Measurements from ENCODE around the gene HAUS7. TPM values are rescaled to one million over a fixed set of nuclear protein-coding genes. Genes with fewer than 3 reads are reported as not detected.

HAUS7 gene
- total and polyA plus RNA-seq, 9 donors, result 9.3 to 28.7 (median 18.7) TPM

GRCh38 chrX:153438532-153438931, 31.8 kb downstream of the HAUS7 start:
- DNase-seq, result no peak
- Histone ChIP-seq H3K9me3 (no peaks in the 10 kb centered on the region), H3K27me3 (no peaks in the 10 kb centered on the region), H3K4me3 (no peak overlapping the region), H3K36me3 (no peaks in the 10 kb centered on the region), H3K4me1 (ENCODE audit: insufficient read depth) (no peaks in the 10 kb centered on the region), H3K27ac (no peak overlapping the region)
- intact Hi-C loops (cut with DNase I), result loop anchor here in 1 of 4 donors (10.0 kb wide), 1 partner anchor 404 kb away; no protein-coding TSS in a partner anchor
- 43 to 68% (median 55%) methylated on average over 8 of the region's 8 CpGs for WGBS, 3 donors
- TF ChIP-seq EP300 (IDR thresholded peaks at IDR 0.05) (no peak), POLR2A (IDR thresholded peaks at IDR 0.05) (no peak), CTCF (IDR thresholded peaks at IDR 0.05) (no peak)

GRCh38 chrX:153435845-153436244, 34.5 kb downstream of the HAUS7 start:
- Histone ChIP-seq H3K36me3 (no peaks in the 10 kb centered on the region), H3K27me3 (no peaks in the 10 kb centered on the region), H3K4me1 (ENCODE audit: insufficient read depth) (no peaks in the 10 kb centered on the region), H3K4me3 (no peak overlapping the region), H3K9me3 (no peaks in the 10 kb centered on the region), H3K27ac (no peak overlapping the region)
- no peak for TF ChIP-seq CTCF (IDR thresholded peaks at IDR 0.05)
- no peak for TF ChIP-seq EP300 (IDR thresholded peaks at IDR 0.05)
- no peak for TF ChIP-seq POLR2A (IDR thresholded peaks at IDR 0.05)
- intact Hi-C loops (cut with DNase I), result loop anchor here in 1 of 4 donors (10.0 kb wide), 1 partner anchor 401 kb away; no protein-coding TSS in a partner anchor
- no peak for DNase-seq
- WGBS, 3 donors, result 40 to 64% (median 54%) methylated on average over 3 of the region's 3 CpGs

GRCh38 chrX:153434801-153435200, 35.6 kb downstream of the HAUS7 start:
- 81 to 84% (median 83%) methylated on average over 8 of the region's 8 CpGs for WGBS, 3 donors
- Histone ChIP-seq H3K4me3 (no peak overlapping the region), H3K27ac (no peak overlapping the region), H3K27me3 (no peaks in the 10 kb centered on the region), H3K36me3 (no peaks in the 10 kb centered on the region), H3K9me3 (no peaks in the 10 kb centered on the region), H3K4me1 (ENCODE audit: insufficient read depth) (no peaks in the 10 kb centered on the region)
- DNase-seq, result no peak
- no peak for TF ChIP-seq CTCF (IDR thresholded peaks at IDR 0.05)
- TF ChIP-seq POLR2A (IDR thresholded peaks at IDR 0.05), result no peak
- TF ChIP-seq EP300 (IDR thresholded peaks at IDR 0.05), result no peak
- intact Hi-C loops (cut with DNase I), result loop anchor here in 1 of 4 donors (10.0 kb wide), 1 partner anchor 400 kb away; no protein-coding TSS in a partner anchor

- H3K27ac ChIP-seq, result no peak overlapping the region
- no peak for DNase-seq
- H3K36me3 ChIP-seq, result no peaks in the 10 kb centered on the region
- intact Hi-C loops (cut with DNase I), result loop anchor here in 1 of 4 donors (10.0 kb wide), 1 partner anchor 399 kb away; no protein-coding TSS in a partner anchor
- H3K27me3 ChIP-seq, result no peaks in the 10 kb centered on the region
- no peak for TF ChIP-seq EP300 (IDR thresholded peaks at IDR 0.05)
- no peak for TF ChIP-seq CTCF (IDR thresholded peaks at IDR 0.05)
- no peak for TF ChIP-seq POLR2A (IDR thresholded peaks at IDR 0.05)
- no peaks in the 10 kb centered on the region for H3K4me1 ChIP-seq (ENCODE audit: insufficient read depth)
- 85 to 93% (median 91%) methylated on average over 17 of the region's 17 CpGs for WGBS, 3 donors
- no peak overlapping the region for H3K4me3 ChIP-seq
- no peaks in the 10 kb centered on the region for H3K9me3 ChIP-seq
Measured at GRCh38 chrX:153433781-153434285, 36.5 kb downstream of the HAUS7 start.
